ENCODE measurements around the gene IL1B. TPM values are rescaled to one million over a fixed set of nuclear protein-coding genes. Genes with fewer than 3 reads are reported as not detected.

The IL1B gene
- total RNA-seq, 1 donor from 2014 or later, result 22.6 TPM

- DNase-seq (ENCODE audit: low read depth) (no peak), FAIRE-seq (no peak)
- Histone ChIP-seq H3K4me3 (ENCODE audit: low read depth, low read length) (no peak overlapping the region), H3K27me3 (ENCODE audit: control insufficient read depth, insufficient read depth, low read length) (no peaks in the 10 kb centered on the region), H3K36me3 (ENCODE audit: control insufficient read depth, insufficient read depth, low read length) (no peaks in the 10 kb centered on the region)
- no peak for TF ChIP-seq CTCF (IDR thresholded peaks at IDR 0.05; ENCODE audit: insufficient read depth, low read length, severe bottlenecking)
Observed at GRCh38 chr2:112791693-112792230, 44.8 kb downstream of the IL1B start.

- Histone ChIP-seq H3K27me3 (ENCODE audit: control insufficient read depth, insufficient read depth, low read length) (no peaks in the 10 kb centered on the region), H3K4me3 (ENCODE audit: low read depth, low read length) (no peak overlapping the region), H3K36me3 (ENCODE audit: control insufficient read depth, insufficient read depth, low read length) (no peaks in the 10 kb centered on the region)
- TF ChIP-seq CTCF (IDR thresholded peaks at IDR 0.05; ENCODE audit: insufficient read depth, low read length, severe bottlenecking), result no peak
- DNase-seq (ENCODE audit: low read depth) (no peak), FAIRE-seq (no peak)
Observed at GRCh38 chr2:112791019-112791418, 45.6 kb downstream of the IL1B start.

- H3K36me3 ChIP-seq (ENCODE audit: control insufficient read depth, insufficient read depth, low read length), result no peaks in the 10 kb centered on the region
- DNase-seq (ENCODE audit: low read depth), result no peak
- H3K27me3 ChIP-seq (ENCODE audit: control insufficient read depth, insufficient read depth, low read length), result no peaks in the 10 kb centered on the region
- no peak for FAIRE-seq
- TF ChIP-seq CTCF (IDR thresholded peaks at IDR 0.05; ENCODE audit: insufficient read depth, low read length, severe bottlenecking), result no peak
- H3K4me3 ChIP-seq (ENCODE audit: low read depth, low read length), result no peak overlapping the region
Observed at GRCh38 chr2:112790305-112790704, 46.3 kb downstream of the IL1B start.

GRCh38 chr2:112789186-112789585 lies 47.4 kb downstream of the IL1B start:
- Histone ChIP-seq H3K4me3 (ENCODE audit: low read depth, low read length) (no peak overlapping the region), H3K36me3 (ENCODE audit: control insufficient read depth, insufficient read depth, low read length) (no peaks in the 10 kb centered on the region), H3K27me3 (ENCODE audit: control insufficient read depth, insufficient read depth, low read length) (no peaks in the 10 kb centered on the region)
- FAIRE-seq (no peak), DNase-seq (ENCODE audit: low read depth) (no peak)
- TF ChIP-seq CTCF (IDR thresholded peaks at IDR 0.05; ENCODE audit: insufficient read depth, low read length, severe bottlenecking), result no peak

- Histone ChIP-seq H3K4me3 (ENCODE audit: low read depth, low read length) (no peak overlapping the region), H3K27me3 (ENCODE audit: control insufficient read depth, insufficient read depth, low read length) (no peaks in the 10 kb centered on the region), H3K36me3 (ENCODE audit: control insufficient read depth, insufficient read depth, low read length) (no peaks in the 10 kb centered on the region)
- no peak for DNase-seq (ENCODE audit: low read depth)
- no peak for FAIRE-seq
- no peak for TF ChIP-seq CTCF (IDR thresholded peaks at IDR 0.05; ENCODE audit: insufficient read depth, low read length, severe bottlenecking)
Observed at GRCh38 chr2:112788653-112789052, 47.9 kb downstream of the IL1B start.

GRCh38 chr2:112787729-112788393 lies 48.7 kb downstream of the IL1B start:
- no peaks in the 10 kb centered on the region for H3K27me3 ChIP-seq (ENCODE audit: control insufficient read depth, insufficient read depth, low read length)
- no peak for TF ChIP-seq CTCF (IDR thresholded peaks at IDR 0.05; ENCODE audit: insufficient read depth, low read length, severe bottlenecking)
- no peak for FAIRE-seq
- no peak for DNase-seq (ENCODE audit: low read depth)
- H3K4me3 ChIP-seq (ENCODE audit: low read depth, low read length), result no peak overlapping the region
- H3K36me3 ChIP-seq (ENCODE audit: control insufficient read depth, insufficient read depth, low read length), result peaks cover 1% of the 10 kb centered on the region

Measured in bronchial epithelial cell (primary cell).